GM10248 (cell line): ENCODE results near the gene RABL2A.
"Not testable (repeated sequence)": the region's sequence is repeated elsewhere in the genome, so short reads cannot be mapped to it uniquely, and the experiment has no call there.

ENCODE experiments used
- CTCF ChIA-PET: fragments of 300-600 bp; sonication (Branson Sonifier 250); formaldehyde crosslinking; extraction: SDS; loops from one replicate; lab custom pipeline; 2021; ENCODE audit warnings: antibody characterized with exemption; lab: Yijun Ruan, JAX
- POLR2A ChIA-PET: fragments of 350-650 bp; sonication (Branson Sonifier 250); formaldehyde crosslinking; extraction: SDS; loops from one replicate; lab custom pipeline; 2020; ENCODE audit warnings: antibody characterized with exemption; lab: Yijun Ruan, JAX
- DNase-seq: peaks from one replicate; pipeline ENCODE4 v3.0.0; 2012; ENCODE audit errors: extremely low spot score
- CTCF ChIP-seq: IDR thresholded peaks from 2 replicates; pipeline ENCODE4 v1.5.1; 2012; ENCODE audit warnings: mild to moderate bottlenecking, low read depth; ENCODE audit errors: extremely low read depth, missing control alignments, control extremely low read depth

The RABL2A gene

GRCh38 chr2:113676623-113677266 is 49.7 kb downstream of the RABL2A start:
- CTCF ChIA-PET, result interaction anchor here (1.0 to 2.0 kb wide), 6 partner anchors 9 to 30 kb away, joined by 3 to 8 read pairs (median 4); no protein-coding TSS in a partner anchor
- POLR2A ChIA-PET, result no interaction called here
- DNase-seq, result no peak
- TF ChIP-seq CTCF, result no peak

GRCh38 chr2:113677330-113677729 is 50.3 kb downstream of the RABL2A start:
- ChIA-PET CTCF (interaction anchor here (1.0 to 2.0 kb wide), 5 partner anchors 8 to 29 kb away, joined by 3 to 8 read pairs (median 4); no protein-coding TSS in a partner anchor), POLR2A (no interaction called here)
- no peak for TF ChIP-seq CTCF
- DNase-seq, result no peak

- CTCF ChIA-PET, result no interaction called here
- no peak for TF ChIP-seq CTCF
- DNase-seq, result no peak
- POLR2A ChIA-PET, result no interaction called here
Observed at GRCh38 chr2:113679457-113679856, 52.4 kb downstream of the RABL2A start.

- ChIA-PET POLR2A (no interaction called here), CTCF (interaction anchor here (1.3 to 2.3 kb wide), 4 partner anchors 9 to 82 kb away, joined by 4 to 10 read pairs (median 5); no protein-coding TSS in a partner anchor)
- DNase-seq, result no peak
- no peak for TF ChIP-seq CTCF
Observed at GRCh38 chr2:113685471-113685870, 58.4 kb downstream of the RABL2A start.

- ChIA-PET POLR2A (interaction anchor here (0.6 kb wide), 1 partner anchor 33 kb away, joined by 3 read pairs; no protein-coding TSS in a partner anchor), CTCF (interaction anchor here (1.1 to 2.3 kb wide), 5 partner anchors 8 to 83 kb away, joined by 3 to 10 read pairs (median 4); no protein-coding TSS in a partner anchor)
- TF ChIP-seq CTCF, result no peak
- DNase-seq, result no peak
Observed at GRCh38 chr2:113686537-113686936, 59.5 kb downstream of the RABL2A start.

- POLR2A ChIA-PET, DNase-seq: not testable (repeated sequence)
- CTCF ChIA-PET, result interaction anchor here (0.8 to 1.2 kb wide), 3 partner anchors 9 to 87 kb away, joined by 3 to 5 read pairs (median 3); no protein-coding TSS in a partner anchor
Observed at GRCh38 chr2:113690871-113691270, 63.8 kb downstream of the RABL2A start.
